ENCODE measurements around the gene ATOX1. TPM values are rescaled to one million over a fixed set of nuclear protein-coding genes. Genes with fewer than 3 reads are reported as not detected.
"Not testable (repeated sequence)": the region's sequence is repeated elsewhere in the genome, so short reads cannot be mapped to it uniquely, and the experiment has no call there.

Gene ATOX1
- total RNA-seq, 1 experiment from 2014 or later: 119 TPM

DNA sequence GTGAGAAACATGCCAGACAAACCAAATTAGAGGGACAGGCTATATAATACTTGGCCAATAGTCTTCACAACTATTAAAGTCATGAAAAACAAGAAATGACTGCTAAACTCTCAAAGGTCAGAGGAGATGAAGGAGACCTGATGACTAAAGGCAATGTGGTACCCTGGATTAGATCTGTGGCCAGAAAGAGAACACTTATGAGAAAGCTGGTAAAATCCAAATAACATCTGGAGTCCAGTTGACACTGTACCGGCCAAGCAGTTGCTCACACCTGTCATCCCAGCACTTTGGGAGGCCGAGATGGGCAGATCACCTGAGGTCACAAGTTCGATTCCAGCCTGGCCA lies 24.4 kb downstream of the ATOX1 start:
- DNase-seq (ENCODE audit: low read depth): peak; percentile 68

DNA sequence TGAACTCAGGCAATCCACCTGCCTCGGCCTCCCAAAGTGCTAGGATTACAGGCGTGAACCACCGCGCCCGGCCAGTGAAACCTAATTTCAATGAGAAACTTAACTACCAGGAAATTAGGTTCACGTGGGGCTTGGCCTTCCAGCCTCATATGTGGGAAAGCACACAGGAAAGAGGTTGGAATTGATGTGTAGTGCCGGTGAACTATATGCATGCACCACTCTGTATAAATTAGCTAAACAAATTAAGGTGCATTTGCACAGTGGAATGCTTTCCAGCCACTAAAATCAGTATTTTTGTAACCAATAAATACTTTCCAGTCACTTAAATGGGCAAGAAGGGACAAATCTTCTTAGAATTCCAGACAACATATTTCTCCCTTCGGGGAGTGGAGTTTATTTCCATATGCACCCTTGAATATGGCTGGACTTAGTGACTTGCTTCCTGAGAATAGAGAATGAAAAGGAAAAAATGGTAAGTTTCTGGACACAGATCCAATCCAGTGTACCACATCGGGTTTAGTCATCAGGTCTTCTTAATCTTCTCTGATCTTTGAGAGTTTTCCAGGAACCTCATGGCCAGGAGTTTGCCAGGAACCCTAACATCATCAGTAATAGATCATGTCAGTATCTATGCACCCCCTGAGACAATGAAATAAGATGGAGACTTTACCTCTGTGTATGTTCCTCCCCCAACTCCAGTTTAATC lies 24.9 kb downstream of the ATOX1 start:
- DNase-seq (ENCODE audit: low read depth): peak; percentile 52

DNA sequence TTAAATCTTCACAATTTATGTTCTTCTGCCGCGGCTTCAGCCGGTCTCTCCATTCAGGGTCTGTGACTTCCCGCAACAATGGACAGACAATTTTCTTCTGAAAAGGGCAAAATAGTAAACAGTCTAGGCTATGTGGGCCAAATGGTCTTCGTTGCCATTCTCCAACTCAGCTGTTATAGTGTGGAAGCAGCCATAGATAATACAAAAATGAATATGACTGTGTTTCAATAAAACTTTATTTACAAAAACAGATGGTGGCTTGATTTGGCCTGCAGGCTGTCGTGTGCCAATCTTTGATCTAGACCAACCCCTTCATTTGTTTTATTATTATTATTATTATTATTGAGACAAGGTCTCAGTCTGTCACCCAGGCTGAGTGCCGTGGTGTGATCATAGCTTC lies 28.1 kb downstream of the ATOX1 start:
- DNase-seq (ENCODE audit: low read depth): no peak

DNA sequence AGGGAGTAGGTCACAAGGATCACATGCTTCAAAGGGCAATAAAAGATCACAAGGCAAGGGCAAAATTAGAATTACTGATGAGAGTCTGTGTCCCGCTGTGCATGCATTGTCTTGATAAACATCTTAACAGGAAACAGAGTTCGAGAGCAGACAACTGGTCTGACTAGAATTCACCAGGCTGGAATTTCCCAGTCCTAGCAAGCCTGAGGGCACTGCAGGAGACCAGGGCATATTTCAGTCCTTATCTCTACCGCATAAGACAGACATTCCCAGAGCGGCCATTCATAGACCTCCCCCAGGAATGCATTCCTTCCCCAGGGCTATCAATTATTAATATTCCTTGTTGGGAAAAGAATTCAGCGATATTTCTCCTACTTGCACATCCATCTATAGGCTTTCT lies 28.8 kb downstream of the ATOX1 start:
- not testable (repeated sequence) for DNase-seq (ENCODE audit: low read depth)

DNA sequence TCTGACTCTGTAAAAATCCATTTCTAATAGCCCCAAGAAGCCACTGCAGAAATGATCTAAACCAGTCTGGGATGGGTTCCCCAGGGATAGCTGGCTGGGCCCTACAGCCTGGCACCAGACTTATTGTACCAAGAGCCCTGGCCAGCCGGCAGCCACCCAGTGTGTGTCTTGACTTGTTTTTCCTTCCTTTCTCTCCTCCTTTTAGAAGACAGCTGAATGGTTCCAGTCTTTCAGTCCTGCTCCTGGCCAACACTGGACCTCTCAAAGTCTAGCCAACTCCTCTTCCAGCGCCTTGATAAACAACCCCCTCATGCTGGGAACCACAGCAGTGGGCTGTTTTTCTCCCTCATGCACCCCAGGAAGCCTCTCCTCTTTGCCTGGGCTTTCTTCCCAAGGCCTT lies 34.1 kb downstream of the ATOX1 start:
- no peak for DNase-seq (ENCODE audit: low read depth)

DNA sequence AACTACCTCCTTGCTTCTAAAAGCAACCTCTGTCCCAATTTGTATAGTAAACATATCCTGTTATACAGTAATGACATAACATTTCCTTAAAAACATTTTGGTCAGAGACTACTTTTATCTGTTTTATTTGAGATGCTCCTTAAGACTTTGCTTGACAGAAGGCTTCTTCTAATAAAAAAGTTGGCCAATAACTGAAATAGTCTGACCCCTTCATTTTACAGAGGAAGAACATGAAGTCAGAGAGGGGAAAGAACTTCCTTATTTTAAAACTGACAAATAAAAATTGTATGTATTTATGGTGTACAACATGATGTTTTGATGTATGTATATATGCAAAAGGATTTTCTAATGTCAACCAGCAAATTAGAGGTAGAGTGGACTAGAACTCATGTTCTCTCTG lies 35.9 kb downstream of the ATOX1 start:
- no peak for DNase-seq (ENCODE audit: low read depth)

DNA sequence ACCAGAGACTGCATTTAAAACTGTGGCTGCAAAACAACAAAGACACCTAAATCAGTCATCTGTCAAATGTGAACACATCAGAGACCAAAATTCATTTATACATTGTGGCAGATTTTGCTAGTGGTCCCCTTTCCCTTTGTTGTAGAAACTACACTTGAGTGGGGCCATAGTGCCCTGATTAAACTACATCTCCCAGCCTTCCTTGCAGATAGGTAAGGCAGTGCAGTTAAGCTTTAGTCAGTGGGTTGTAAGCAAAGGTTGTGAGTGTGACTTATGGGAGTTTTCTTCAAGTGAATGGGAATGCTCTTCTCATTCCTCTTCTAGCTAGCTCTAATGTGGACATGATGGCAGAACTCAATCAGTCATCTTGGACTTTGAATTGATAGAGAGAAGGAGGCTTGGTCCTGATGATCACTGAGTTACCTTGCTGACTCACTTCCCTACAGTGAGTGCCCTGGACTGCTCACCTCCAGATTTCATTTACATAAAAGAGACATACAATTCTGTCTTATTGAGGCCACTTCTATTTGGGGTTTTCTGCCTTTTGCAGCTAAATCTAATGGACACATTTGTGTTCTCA lies 36.5 kb downstream of the ATOX1 start:
- no peak for DNase-seq (ENCODE audit: low read depth)

DNA sequence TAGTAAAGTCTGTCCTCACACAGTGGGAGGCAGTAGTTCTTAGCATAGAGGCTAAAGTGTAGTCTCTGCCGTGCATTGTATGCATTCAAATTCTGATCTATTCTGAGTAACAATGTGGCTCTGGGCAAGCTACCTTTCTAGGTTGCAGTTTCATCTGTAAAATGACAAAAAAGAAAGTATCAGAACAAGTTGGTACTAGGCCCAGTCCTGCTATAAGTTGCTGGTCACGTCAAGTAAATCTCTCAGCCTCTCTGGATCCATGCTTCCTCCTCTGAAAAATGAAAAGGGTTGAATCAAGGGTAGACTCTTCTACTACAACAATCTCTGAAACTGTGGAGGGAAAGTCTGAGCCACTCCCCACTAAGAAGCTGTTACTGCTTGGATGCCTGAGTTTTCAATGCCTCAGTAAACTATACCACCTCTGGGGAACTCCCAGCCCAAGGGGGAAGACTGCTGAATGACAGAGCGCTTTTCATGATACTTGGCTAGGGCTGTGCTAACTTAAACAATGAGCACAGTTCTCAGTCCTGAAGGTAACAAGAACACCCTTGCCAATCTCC lies 37.3 kb downstream of the ATOX1 start:
- DNase-seq (ENCODE audit: low read depth): no peak

DNA sequence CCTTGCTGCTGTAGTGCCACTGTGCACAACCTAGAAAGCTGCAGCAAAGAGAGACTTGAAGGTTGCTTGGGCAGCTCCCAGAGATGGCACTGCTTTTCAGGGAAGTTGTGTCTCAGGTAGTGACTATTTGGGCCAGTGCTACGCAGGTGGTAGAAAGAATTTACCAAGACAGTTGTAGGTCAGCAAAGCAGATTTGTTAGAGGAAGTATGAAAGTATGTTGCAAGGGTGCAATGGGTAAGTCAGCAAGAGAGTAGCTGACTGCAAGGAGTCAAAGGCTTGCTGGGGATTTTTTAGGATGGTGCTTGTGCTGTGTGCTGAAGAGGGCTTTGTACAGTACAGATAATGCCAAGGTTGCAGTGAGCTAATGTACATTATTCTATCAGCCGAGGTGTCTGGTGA lies 38.2 kb downstream of the ATOX1 start:
- DNase-seq (ENCODE audit: low read depth): no peak

DNA sequence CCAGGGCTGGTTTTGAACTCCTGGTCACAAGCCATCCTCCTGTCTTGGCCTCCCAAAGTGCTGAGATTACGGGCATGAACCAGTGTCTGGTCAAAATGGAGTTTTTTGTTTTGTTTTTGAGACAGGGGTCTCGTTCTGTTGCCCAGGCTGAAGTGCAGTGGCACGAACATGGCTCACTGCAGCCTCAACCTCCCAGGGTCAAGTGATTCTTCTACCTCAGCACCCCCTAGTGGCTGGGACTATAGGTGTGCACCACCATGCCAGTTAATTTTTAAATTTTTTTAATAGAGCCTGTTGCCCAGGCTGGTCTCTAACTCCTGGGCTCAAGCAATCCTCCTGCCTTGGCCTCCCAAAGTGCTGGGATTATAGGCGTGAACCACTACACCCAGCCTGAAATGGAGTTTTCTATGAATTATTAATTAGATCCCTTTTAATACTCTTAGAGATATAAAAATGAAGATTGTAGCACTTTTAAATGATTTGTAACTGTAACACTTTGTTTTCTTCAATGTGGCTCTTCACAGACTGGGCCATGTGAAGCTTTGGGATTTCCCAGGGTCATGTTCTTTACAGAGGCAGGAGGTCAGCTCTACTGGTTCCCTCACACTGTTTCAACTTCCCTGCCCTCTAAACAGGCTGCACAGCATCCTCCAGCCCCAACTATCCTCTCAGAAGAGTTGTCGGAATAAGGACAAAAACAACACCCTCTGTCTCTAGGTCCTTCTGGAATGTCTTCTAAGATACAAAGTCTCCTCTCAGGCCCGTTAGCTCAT lies 39.0 kb downstream of the ATOX1 start:
- DNase-seq (ENCODE audit: low read depth): peak; percentile 57

DNA sequence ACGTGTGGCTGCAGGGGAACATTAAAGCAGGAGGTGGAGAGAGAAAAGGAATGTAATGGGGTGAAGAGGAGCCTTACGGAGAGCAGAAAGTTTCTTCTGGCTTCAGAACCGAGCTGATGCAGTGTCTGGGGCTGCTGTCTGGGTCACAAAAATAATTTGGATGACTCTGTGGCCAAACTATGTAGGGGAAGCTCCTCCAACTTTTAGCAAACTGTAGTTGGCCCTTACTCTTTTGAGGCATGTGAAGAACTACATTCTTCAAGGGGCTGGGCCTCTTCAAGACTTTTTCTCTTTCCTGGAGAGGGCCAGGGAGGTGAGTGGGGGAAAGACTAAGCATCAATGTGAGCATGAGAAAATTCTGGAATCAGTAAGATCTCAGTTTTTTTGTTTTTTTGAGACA lies 39.8 kb downstream of the ATOX1 start:
- DNase-seq (ENCODE audit: low read depth): no peak

DNA sequence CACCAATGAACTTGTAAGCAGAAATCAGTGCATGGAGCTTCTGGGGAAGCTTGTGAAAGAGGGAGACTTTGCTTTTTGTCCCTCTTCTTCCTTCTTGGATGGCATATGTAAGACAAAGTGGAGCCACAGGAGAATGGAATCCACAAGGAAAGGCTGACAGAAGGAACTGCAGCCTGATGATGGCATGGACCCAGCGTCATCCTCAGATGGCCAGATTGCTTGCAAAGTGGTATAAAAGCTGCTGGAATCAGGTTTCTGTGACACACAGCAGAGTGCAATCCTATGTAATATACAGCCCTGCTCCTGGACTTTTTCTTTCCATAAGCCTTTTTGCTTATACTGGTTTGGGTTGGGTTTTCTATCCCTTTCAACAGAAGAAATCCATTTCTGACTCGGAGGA lies 40.3 kb downstream of the ATOX1 start:
- DNase-seq (ENCODE audit: low read depth): peak; percentile 51

DNA sequence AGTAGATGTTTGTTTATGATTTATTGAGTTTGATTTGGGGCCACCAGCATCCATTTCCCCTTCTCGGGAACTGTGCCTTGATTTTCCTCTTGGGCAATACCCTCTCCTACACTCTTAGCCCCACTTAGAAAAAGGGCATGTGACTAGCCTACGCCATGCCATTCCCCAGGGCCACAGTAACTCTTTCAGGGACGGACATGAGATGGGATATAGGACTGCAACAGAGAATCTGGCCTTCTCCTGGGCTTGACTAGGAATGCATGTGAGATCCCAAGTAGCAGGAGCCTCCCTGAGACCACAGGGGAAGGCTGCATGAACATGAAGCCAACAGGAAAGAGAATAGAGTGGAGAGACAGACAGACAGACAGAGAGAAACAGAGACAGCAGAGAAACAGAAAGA lies 41.0 kb downstream of the ATOX1 start:
- DNase-seq (ENCODE audit: low read depth): no peak

DNA sequence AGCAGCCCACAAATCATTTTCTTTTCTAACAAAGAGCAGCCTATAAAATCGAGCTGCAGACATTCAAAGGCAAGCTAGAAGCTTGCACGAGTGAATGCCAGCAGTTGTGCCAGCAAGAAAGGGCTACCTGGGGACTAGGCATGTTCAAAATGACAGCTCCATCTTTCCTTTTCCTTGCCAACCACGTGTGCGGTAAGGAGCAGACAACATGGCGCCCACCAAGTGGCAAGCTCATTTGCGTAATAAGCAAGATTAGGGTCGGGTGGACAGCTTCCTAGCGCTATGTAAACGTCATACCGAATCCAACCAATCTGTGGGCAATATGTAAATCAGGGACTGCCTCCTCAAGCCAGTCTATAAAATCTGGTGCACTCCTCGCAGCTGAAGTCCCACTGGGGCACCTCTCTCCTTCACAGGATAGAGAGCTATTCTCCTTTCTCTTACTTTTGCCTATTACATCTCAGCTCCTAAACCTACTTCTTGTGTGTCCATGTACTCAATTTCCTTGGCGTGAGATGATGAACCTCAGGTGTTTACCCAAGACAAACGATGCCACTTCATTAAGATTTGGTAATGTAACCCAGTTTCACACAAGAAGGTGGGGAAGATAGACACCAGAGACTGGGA lies 49.2 kb downstream of the ATOX1 start:
- no peak for DNase-seq (ENCODE audit: low read depth)

DNA sequence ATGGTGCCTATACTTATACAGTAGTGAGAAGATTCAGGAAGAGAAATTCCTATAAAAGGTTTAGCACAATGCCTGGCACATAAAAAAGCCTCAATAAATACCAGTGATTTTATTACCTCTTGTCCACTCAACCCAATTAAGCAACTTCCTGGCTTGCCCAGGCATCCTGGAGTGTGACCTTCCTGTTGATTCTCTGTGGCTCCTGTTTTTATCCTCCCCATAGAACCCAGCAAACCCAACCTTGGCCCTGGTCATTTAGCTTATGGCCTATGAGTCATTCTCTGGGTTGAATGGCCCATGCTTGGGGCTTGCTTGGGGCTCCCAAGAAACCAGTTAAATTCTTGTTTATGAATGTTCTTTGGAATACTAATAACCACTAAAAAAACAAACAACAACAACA lies 50.3 kb downstream of the ATOX1 start:
- DNase-seq (ENCODE audit: low read depth): peak; percentile 98

DNA sequence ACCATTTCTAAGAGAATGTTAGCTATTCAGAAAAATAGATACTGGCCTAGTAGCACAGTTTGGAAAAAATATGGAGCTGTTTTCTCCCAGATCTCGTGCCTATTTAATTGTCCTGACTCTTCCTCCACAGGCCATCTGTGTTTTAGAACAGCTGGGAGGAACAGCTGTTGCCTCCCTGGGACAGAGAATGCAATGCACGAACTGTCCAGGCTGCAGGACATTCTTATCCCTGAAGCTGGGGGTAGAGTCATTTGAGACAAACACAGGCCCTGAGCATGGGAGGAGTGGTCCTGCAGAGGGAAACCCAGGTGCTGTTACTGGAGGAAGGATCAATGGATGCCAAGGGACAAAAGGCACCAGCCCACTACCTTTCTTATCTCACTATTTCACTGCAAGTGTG lies 50.9 kb downstream of the ATOX1 start:
- peak; percentile 99 for DNase-seq (ENCODE audit: low read depth)

DNA sequence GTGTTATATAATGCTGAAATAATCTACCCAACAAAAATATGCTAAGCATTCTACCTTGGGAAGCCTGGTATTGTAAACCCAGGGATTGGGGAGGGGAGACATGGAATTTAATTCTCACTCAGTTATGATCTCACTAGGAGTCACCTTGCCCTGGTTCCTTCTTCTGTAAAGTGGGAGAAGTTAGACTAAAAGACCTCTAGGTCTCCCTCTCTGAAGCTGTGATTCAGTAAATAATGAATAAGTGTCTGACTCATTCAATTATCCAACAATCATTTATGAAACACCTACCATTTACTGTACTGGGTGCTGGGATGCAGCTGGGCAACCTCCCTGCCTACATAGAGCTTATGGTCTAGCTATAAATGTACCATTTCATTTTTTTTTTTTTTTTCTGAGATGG lies 51.5 kb downstream of the ATOX1 start:
- peak; percentile 67 for DNase-seq (ENCODE audit: low read depth)

DNA sequence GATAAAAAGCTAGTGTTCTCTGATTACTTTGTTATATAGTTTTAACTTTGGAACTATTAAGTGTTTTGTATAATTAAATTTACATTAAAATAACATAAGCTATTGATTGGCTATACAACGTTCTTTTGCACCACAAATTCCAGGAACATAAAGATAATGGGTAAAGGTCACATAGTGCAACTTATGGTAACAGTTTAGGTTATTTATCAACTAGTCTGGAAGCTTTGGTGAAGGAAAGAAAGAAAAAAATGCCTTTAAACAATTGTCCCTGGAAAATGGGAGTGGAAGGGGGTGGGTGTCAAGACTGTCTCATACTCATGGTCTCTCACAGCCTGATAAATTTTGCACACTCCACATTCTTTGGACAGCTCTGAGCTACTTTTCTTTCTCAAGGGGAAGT lies 54.7 kb downstream of the ATOX1 start:
- DNase-seq (ENCODE audit: low read depth): no peak

DNA sequence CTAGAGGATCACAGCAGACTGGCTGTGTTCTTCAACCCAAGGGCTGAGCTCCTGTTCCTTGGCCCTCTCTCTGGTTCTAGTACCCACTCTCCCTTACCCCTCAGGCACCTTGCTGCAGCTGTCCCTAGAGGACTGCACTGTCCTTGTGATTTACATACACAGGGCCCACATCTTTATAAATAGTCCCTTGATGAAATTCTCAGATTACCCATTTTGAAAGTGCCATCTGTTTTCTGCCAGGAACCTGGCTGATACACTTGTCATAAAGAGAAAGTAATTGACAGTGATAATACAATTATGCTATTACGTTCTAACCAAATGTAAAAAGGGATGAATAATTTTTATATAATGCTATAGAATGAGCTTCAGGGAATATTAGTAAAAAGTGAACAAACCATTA lies 55.2 kb downstream of the ATOX1 start:
- no peak for DNase-seq (ENCODE audit: low read depth)

DNA sequence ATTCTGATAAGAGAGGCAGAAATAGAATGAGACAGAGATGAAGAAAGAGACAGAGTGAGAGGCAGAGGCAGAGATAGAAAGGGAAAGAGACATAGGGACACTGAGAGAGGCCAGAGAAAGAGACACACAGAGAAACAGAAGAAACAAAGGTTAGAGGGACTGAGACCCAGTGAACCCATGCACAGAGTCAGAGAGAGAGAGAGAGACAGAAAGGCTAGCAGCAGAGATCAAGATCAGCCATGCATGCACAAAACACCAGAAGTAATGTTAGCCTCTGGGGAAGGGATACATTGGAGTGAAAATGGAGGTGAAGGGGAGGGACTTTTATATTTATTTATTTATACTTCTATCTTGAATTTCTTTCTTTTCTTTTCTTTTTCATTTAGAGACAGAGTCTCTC lies 57.6 kb downstream of the ATOX1 start:
- no peak for DNase-seq (ENCODE audit: low read depth)

DNA sequence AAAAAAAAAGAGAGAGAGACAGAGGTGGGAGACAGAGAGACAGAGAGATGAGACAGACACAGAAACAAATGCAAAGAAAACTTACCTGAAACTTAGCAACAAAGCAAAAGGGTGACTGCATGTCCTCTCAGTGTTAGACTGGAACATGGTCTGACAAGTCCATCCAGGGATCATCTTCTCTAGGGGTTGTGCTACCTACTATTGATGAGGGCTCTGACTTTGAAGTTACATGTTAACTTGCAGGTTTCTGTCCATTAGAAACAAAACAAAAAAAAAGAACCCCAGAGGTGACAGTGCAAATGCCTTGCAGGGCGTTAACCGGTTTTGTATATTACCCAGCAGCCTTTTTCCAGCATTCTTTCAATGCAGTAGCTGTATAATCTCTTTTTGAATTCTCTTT lies 58.1 kb downstream of the ATOX1 start:
- DNase-seq (ENCODE audit: low read depth): no peak
